ENCODE results near the gene ZCCHC7.

DNA sequence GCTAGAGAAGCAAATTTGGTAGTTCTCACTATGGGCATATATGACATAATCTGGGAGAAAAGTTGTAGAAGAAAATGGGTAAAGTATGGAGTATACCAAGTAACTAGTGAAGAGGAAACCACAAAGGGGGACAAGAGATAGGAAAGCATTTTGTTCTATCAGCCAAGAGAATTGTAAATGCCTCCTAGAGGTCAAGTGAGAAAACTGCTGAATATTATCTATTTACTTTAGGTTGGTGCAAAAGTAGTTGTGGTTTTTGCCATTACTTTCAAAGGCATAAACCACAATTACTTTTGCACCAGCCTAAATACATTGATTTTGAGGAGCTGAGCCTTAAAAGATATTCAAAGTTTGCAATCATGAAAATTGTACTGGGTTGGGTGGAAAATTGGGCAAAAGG, 175.4 kb downstream of the ZCCHC7 start:
- TF ChIP-seq, protein P1, sequence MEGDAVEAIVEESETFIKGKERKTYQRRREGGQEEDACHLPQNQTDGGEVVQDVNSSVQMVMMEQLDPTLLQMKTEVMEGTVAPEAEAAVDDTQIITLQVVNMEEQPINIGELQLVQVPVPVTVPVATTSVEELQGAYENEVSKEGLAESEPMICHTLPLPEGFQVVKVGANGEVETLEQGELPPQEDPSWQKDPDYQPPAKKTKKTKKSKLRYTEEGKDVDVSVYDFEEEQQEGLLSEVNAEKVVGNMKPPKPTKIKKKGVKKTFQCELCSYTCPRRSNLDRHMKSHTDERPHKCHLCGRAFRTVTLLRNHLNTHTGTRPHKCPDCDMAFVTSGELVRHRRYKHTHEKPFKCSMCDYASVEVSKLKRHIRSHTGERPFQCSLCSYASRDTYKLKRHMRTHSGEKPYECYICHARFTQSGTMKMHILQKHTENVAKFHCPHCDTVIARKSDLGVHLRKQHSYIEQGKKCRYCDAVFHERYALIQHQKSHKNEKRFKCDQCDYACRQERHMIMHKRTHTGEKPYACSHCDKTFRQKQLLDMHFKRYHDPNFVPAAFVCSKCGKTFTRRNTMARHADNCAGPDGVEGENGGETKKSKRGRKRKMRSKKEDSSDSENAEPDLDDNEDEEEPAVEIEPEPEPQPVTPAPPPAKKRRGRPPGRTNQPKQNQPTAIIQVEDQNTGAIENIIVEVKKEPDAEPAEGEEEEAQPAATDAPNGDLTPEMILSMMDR (IDR thresholded peaks at IDR 0.05; ENCODE audit: low read depth, low read length, poor library complexity, severe bottlenecking) = peak; percentile 68
- TF ChIP-seq EZH2phosphoT487 (IDR thresholded peaks at IDR 0.05; ENCODE audit: borderline replicate concordance, low read length) = no peak
